SU-DHL-6 (cell line): ENCODE measurements around the gene DDX10.

Experiments
- H2AFZ ChIP-seq: fragments of 200-600 bp; sonication (generic); 2 replicates; pipeline ENCODE4 v1.6.1; 2014; ENCODE audit warnings: low read depth, mild to moderate bottlenecking, moderate library complexity, mixed read lengths, antibody characterized with exemption, low read length; ENCODE audit not compliant: severe bottlenecking
- H3F3A ChIP-seq: fragments of 200-600 bp; shearing (Covaris generic); 2 replicates; pipeline ENCODE4 v1.6.0; 2016; ENCODE audit warnings: antibody characterized with exemption, mild to moderate bottlenecking; ENCODE audit not compliant: insufficient read depth
- H3K27ac ChIP-seq: fragments of 200-600 bp; sonication (generic); 2 replicates; pipeline ENCODE4 v1.5.1; 2016; ENCODE audit warnings: low read depth, mild to moderate bottlenecking, low read length, moderate library complexity, mixed read lengths
- H3K27me3 ChIP-seq: fragments of 200-600 bp; sonication (generic), shearing (Covaris generic); 2 replicates; pipeline ENCODE4 v1.6.0; 2014; ENCODE audit warnings: mild to moderate bottlenecking, low read length
- H3K36me3 ChIP-seq: fragments of 200-600 bp; sonication (generic); 2 replicates; pipeline ENCODE4 v1.6.1; 2014; ENCODE audit warnings: mild to moderate bottlenecking, low read length, mixed read lengths
- H3K4me2 ChIP-seq: fragments of 300-600, 200-600 bp; shearing (Covaris generic), sonication (generic); 2 replicates; pipeline ENCODE4 v1.6.0; 2014; ENCODE audit warnings: low read length, low read depth, mild to moderate bottlenecking; ENCODE audit not compliant: poor library complexity, severe bottlenecking
- H3K4me3 ChIP-seq: fragments of 200-600 bp; sonication (generic); 2 replicates; pipeline ENCODE4 v1.5.1; 2014; ENCODE audit warnings: antibody characterized with exemption, low read length, mild to moderate bottlenecking, mixed read lengths; ENCODE audit not compliant: insufficient read depth, poor library complexity, severe bottlenecking
- H3K79me2 ChIP-seq: fragments of 200-600 bp; sonication (generic); 2 replicates; pipeline ENCODE4 v1.6.1; 2014; ENCODE audit warnings: mild to moderate bottlenecking, low read length, moderate library complexity; ENCODE audit not compliant: insufficient read depth
- H3K9ac ChIP-seq: fragments of 200-600 bp; sonication (generic); 2 replicates; pipeline ENCODE4 v1.7.0; 2014; ENCODE audit warnings: mild to moderate bottlenecking, low read length
- H3K9me2 ChIP-seq: fragments of 200-600 bp; sonication (generic); replicated peaks from 2 replicates; pipeline ENCODE4 v1.6.1; 2014; ENCODE audit warnings: low read length; ENCODE audit not compliant: insufficient read depth
- H3K9me3 ChIP-seq: fragments of 200-600 bp; sonication (generic); 2 replicates; pipeline ENCODE4 v1.6.1; 2014; ENCODE audit warnings: low read length, mixed read lengths; ENCODE audit not compliant: insufficient read depth
- H4K20me1 ChIP-seq: fragments of 200-600 bp; sonication (generic); 2 replicates; pipeline ENCODE4 v1.6.1; 2014; ENCODE audit warnings: low read depth, mild to moderate bottlenecking, antibody characterized with exemption, low read length, moderate library complexity, mixed read lengths
- EZH2phosphoT487 ChIP-seq: fragments of 200-600 bp; sonication (generic), shearing (Covaris generic); conservative IDR thresholded peaks from 2 replicates; pipeline ENCODE4 v1.6.1; 2018; ENCODE audit warnings: mild to moderate bottlenecking, antibody characterized with exemption, low read length, moderate library complexity, mixed read lengths
- TF ChIP-seq, protein P1 (sequence below): fragments of 200-600 bp; sonication (generic); IDR thresholded peaks from one replicate; pipeline ENCODE4 v1.5.1; 2017; ENCODE audit warnings: antibody characterized with exemption, mild to moderate bottlenecking, low read length, moderate library complexity; ENCODE audit not compliant: insufficient read depth, poor library complexity, severe bottlenecking

Gene DDX10

GRCh38 chr11:108897916-108898315 is 233.0 kb downstream of the DDX10 start:
- H3K9me3 ChIP-seq, result no peaks in the 10 kb centered on the region
- H3K36me3 ChIP-seq, result 0 out of 2 replicates have a peak, but pooled peaks cover 6% of the 10 kb centered on the region
- TF ChIP-seq EZH2phosphoT487, result no peak
- H3K4me2 ChIP-seq, result no peak overlapping the region
- no peaks in the 10 kb centered on the region for H3K9me2 ChIP-seq
- H2AFZ ChIP-seq, result no peak overlapping the region
- H3K27ac ChIP-seq, result no peak overlapping the region
- H3K27me3 ChIP-seq, result no peaks in the 10 kb centered on the region
- no peaks in the 10 kb centered on the region for H4K20me1 ChIP-seq
- H3K9ac ChIP-seq, result no peak overlapping the region
- H3F3A ChIP-seq, result no peaks in the 10 kb centered on the region
- no peaks in the 10 kb centered on the region for H3K79me2 ChIP-seq
- no peak overlapping the region for H3K4me3 ChIP-seq

GRCh38 chr11:108901359-108901758 is 236.5 kb downstream of the DDX10 start:
- TF ChIP-seq EZH2phosphoT487, result no peak
- TF ChIP-seq, protein P1, sequence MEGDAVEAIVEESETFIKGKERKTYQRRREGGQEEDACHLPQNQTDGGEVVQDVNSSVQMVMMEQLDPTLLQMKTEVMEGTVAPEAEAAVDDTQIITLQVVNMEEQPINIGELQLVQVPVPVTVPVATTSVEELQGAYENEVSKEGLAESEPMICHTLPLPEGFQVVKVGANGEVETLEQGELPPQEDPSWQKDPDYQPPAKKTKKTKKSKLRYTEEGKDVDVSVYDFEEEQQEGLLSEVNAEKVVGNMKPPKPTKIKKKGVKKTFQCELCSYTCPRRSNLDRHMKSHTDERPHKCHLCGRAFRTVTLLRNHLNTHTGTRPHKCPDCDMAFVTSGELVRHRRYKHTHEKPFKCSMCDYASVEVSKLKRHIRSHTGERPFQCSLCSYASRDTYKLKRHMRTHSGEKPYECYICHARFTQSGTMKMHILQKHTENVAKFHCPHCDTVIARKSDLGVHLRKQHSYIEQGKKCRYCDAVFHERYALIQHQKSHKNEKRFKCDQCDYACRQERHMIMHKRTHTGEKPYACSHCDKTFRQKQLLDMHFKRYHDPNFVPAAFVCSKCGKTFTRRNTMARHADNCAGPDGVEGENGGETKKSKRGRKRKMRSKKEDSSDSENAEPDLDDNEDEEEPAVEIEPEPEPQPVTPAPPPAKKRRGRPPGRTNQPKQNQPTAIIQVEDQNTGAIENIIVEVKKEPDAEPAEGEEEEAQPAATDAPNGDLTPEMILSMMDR, result no peak
- Histone ChIP-seq H3F3A (no peaks in the 10 kb centered on the region), H2AFZ (no peak overlapping the region), H3K9me3 (no peaks in the 10 kb centered on the region), H3K27me3 (no peaks in the 10 kb centered on the region), H3K27ac (no peak overlapping the region), H3K36me3 (0 out of 2 replicates have a peak, but pooled peaks cover 6% of the 10 kb centered on the region), H3K9me2 (no peaks in the 10 kb centered on the region), H3K79me2 (no peaks in the 10 kb centered on the region), H3K4me2 (no peak overlapping the region), H3K9ac (no peak overlapping the region), H4K20me1 (no peaks in the 10 kb centered on the region), H3K4me3 (no peak overlapping the region)

- H3F3A ChIP-seq, result no peaks in the 10 kb centered on the region
- TF ChIP-seq EZH2phosphoT487, result no peak
- TF ChIP-seq, protein P1, result no peak
- no peak overlapping the region for H3K4me2 ChIP-seq
- H3K79me2 ChIP-seq, result no peaks in the 10 kb centered on the region
- no peak overlapping the region for H3K9ac ChIP-seq
- H2AFZ ChIP-seq, result no peak overlapping the region
- H3K9me3 ChIP-seq, result no peaks in the 10 kb centered on the region
- no peaks in the 10 kb centered on the region for H4K20me1 ChIP-seq
- 0 out of 2 replicates have a peak, but pooled peaks cover 2% of the 10 kb centered on the region for H3K36me3 ChIP-seq
- no peaks in the 10 kb centered on the region for H3K27me3 ChIP-seq
- no peak overlapping the region for H3K4me3 ChIP-seq
- no peak overlapping the region for H3K27ac ChIP-seq
- no peaks in the 10 kb centered on the region for H3K9me2 ChIP-seq
Observed at GRCh38 chr11:108902027-108902469, 237.2 kb downstream of the DDX10 start.

DNA sequence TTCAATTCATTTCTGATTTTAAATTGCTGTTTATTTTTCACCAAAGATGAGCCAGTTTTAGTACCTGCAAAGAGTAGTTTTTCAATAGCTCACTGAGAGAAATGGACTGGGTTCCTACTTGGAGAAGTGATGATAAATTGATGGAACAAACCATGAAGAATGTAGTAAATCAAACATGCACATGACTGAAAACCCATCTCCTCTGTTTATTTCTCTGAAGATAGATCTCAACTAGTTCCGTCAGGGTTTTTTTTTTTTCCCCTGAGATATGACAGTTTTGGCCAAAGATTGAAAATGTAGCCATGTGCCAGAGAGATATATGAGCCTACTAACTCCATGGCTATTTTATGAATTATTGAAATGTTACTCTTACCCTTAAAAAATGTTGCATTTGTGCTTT is 239.6 kb downstream of the DDX10 start:
- no peak for TF ChIP-seq EZH2phosphoT487
- TF ChIP-seq, protein P1, result no peak
- Histone ChIP-seq H4K20me1 (no peaks in the 10 kb centered on the region), H3K79me2 (no peaks in the 10 kb centered on the region), H3K9me3 (no peaks in the 10 kb centered on the region), H3K4me2 (no peak overlapping the region), H3K36me3 (no peaks in the 10 kb centered on the region), H2AFZ (no peak overlapping the region), H3K27me3 (no peaks in the 10 kb centered on the region), H3K27ac (no peak overlapping the region), H3K9ac (no peak overlapping the region), H3K4me3 (no peak overlapping the region), H3K9me2 (no peaks in the 10 kb centered on the region), H3F3A (no peaks in the 10 kb centered on the region)
